Natural killer cell (primary cell): ENCODE results near the gene PPP1R13B. TPM values are rescaled to one million over a fixed set of nuclear protein-coding genes. Genes with fewer than 3 reads are reported as not detected.
"Not testable (repeated sequence)": the region's sequence is repeated elsewhere in the genome, so short reads cannot be mapped to it uniquely, and the experiment has no call there.

Experiments
- ATAC-seq, 3 donors: fragments of 150-1000 bp in 2 of 3; fragments of 200-7000 bp in 1 of 3; cut with Tn5 transposase; 1 replicate in 1 of 3; 2 replicates in 2 of 3; pipeline ENCODE4 v1.10.0; 2021; ENCODE audit warnings: mild to moderate bottlenecking in 2 of 3, moderate library complexity in 2 of 3
- DNase-seq, 2 donors: peaks; one replicate each; pipeline versions ENCODE4 v3.0.0 to v3.0.0-alpha.2; 2013 to 2021; ENCODE audit warnings: mixed read lengths in 1 of 2
- H3K27ac ChIP-seq: one replicate; pipeline ENCODE4 v1.5.1; 2013; ENCODE audit warnings: mild to moderate bottlenecking, low read length
- H3K27me3 ChIP-seq: one replicate; pipeline ENCODE4 v1.6.1; 2013; ENCODE audit warnings: low read length; ENCODE audit not compliant: control insufficient read depth, insufficient read depth
- H3K36me3 ChIP-seq: one replicate; pipeline ENCODE4 v1.6.1; 2013; ENCODE audit warnings: low read length; ENCODE audit not compliant: control insufficient read depth, insufficient read depth
- H3K4me1 ChIP-seq: one replicate; pipeline ENCODE4 v1.6.1; 2013; ENCODE audit warnings: low read length; ENCODE audit not compliant: control insufficient read depth, insufficient read depth
- H3K4me3 ChIP-seq: one replicate; pipeline ENCODE4 v1.5.1; 2013; ENCODE audit warnings: low read length
- H3K9me3 ChIP-seq: one replicate; pipeline ENCODE4 v1.6.1; 2013; ENCODE audit warnings: low read length; ENCODE audit not compliant: control insufficient read depth, insufficient read depth
- H3K27ac Mint-ChIP-seq, 2 donors: one replicate each; pipeline ENCODE4 v1.8.0; 2022; ENCODE audit warnings: mild to moderate bottlenecking in 2 of 2, mixed read lengths in 2 of 2, moderate library complexity in 1 of 2
- H3K27me3 Mint-ChIP-seq, 2 donors: one replicate each; pipeline ENCODE4 v1.8.0; 2022; ENCODE audit warnings: low read depth in 2 of 2, mixed read lengths in 2 of 2
- H3K36me3 Mint-ChIP-seq: one replicate; pipeline ENCODE4 v1.8.0; 2022; ENCODE audit warnings: mixed read lengths
- H3K4me1 Mint-ChIP-seq, 2 donors: one replicate each; pipeline ENCODE4 v1.8.0; 2022; ENCODE audit warnings: mixed read lengths in 2 of 2
- H3K4me3 Mint-ChIP-seq: one replicate; pipeline ENCODE4 v1.8.0; 2022; ENCODE audit warnings: mild to moderate bottlenecking, moderate library complexity, mixed read lengths
- H3K9me3 Mint-ChIP-seq, 2 donors: one replicate each; pipeline ENCODE4 v1.8.0; 2022; ENCODE audit warnings: mixed read lengths in 2 of 2
- WGBS: methylation state at CpG from one replicate; pipeline ENCODE4 v1.1.7; 2013; ENCODE audit warnings: missing lambda C conversion rate; ENCODE audit not compliant: insufficient coverage; 5-methylcytosine and 5-hydroxymethylcytosine counted together
- intact Hi-C: fragments of 100-400 bp; cut with micrococcal nuclease; formaldehyde crosslinking; loops from one replicate; pipeline ENCODE4 v1.14.2; 2022
- total RNA-seq, 4 donors: library from RNA; stranded (reverse); fragments of 120-200 nt in 1 of 4; gene quantifications; one replicate each; pipeline versions ENCODE4 v1.2.3 to v1.2.4, GENCODE V29; 2013 to 2022
- TF ChIP-seq, protein P1 (sequence below): fragments of 200-600 bp; IDR thresholded peaks from one replicate; pipeline ENCODE4 v1.8.0; 2022; ENCODE audit warnings: antibody characterized with exemption

The PPP1R13B gene
- total RNA-seq, 3 donors from 2014 or later (not counting 1 experiment from before 2014, with no cell fraction given), result 26.5 to 35.5 (median 31.7) TPM

DNA sequence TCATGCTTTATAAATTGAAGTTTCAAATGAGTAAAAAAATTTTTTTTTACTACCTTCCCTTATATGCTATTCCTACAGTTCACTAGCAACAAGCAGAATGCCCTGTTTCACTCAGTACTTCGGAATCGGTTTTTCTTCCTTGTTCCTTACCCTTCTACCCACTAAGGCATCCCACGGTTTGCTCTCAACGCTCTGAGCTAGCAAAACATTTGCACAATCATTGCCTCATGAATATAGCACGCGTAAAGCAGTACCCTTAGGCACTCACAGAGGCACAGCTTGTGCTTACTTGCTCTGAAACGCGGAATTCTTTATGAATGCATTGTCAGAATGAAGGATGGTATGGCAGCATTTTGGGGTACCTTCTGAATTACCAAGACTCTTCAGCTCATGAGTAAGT is 45.0 kb downstream of the PPP1R13B start:
- peaks cover 16 to 19% of the 10 kb centered on the region in 2 donors for H3K4me1 Mint-ChIP-seq
- Histone ChIP-seq H3K27ac (no peak overlapping the region), H3K27me3 (no peaks in the 10 kb centered on the region), H3K9me3 (no peaks in the 10 kb centered on the region), H3K4me3 (no peak overlapping the region), H3K36me3 (no peaks in the 10 kb centered on the region), H3K4me1 (no peaks in the 10 kb centered on the region)
- no peak overlapping the region for H3K27ac Mint-ChIP-seq
- no peak for DNase-seq
- TF ChIP-seq, protein P1, sequence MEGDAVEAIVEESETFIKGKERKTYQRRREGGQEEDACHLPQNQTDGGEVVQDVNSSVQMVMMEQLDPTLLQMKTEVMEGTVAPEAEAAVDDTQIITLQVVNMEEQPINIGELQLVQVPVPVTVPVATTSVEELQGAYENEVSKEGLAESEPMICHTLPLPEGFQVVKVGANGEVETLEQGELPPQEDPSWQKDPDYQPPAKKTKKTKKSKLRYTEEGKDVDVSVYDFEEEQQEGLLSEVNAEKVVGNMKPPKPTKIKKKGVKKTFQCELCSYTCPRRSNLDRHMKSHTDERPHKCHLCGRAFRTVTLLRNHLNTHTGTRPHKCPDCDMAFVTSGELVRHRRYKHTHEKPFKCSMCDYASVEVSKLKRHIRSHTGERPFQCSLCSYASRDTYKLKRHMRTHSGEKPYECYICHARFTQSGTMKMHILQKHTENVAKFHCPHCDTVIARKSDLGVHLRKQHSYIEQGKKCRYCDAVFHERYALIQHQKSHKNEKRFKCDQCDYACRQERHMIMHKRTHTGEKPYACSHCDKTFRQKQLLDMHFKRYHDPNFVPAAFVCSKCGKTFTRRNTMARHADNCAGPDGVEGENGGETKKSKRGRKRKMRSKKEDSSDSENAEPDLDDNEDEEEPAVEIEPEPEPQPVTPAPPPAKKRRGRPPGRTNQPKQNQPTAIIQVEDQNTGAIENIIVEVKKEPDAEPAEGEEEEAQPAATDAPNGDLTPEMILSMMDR, result no peak
- no peaks in the 10 kb centered on the region for H3K36me3 Mint-ChIP-seq
- intact Hi-C loops, result no loop called here
- H3K4me3 Mint-ChIP-seq, result no peak overlapping the region
- no peaks in the 10 kb centered on the region for H3K9me3 Mint-ChIP-seq
- H3K27me3 Mint-ChIP-seq, result no peaks in the 10 kb centered on the region
- no peak for ATAC-seq
- WGBS, result 91% methylated on average over 8 of the region's 8 CpGs

DNA sequence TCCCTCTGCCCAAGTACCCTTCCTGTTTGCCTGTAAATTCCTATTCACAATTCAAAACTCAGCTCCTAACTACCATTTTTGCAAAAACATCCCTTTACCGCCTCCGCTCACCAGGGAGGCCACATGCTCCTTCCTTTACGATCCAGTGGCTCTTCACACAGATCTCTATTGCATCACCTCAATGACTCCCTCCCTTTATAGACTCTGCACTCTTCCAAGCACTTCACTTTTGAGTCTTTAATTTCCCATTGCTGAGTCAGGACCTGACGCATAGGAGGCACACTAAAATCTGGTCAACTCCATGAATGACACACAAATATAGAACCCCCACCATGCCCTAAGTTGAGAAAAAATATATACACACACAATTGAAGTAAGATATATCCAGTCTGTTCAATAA is 45.9 kb downstream of the PPP1R13B start:
- H3K9me3 Mint-ChIP-seq, result no peaks in the 10 kb centered on the region
- H3K4me1 ChIP-seq, result no peaks in the 10 kb centered on the region
- WGBS, result 82% methylated on average over 4 of the region's 4 CpGs
- TF ChIP-seq, protein P1, result no peak
- ATAC-seq (no peak), DNase-seq (no peak)
- no peak overlapping the region for H3K27ac ChIP-seq
- H3K36me3 ChIP-seq, result peaks cover under 1% of the 10 kb centered on the region
- H3K4me3 ChIP-seq, result no peak overlapping the region
- peaks cover 11% of the 10 kb centered on the region in 2 donors for H3K4me1 Mint-ChIP-seq
- H3K4me3 Mint-ChIP-seq, result no peak overlapping the region
- no peaks in the 10 kb centered on the region for H3K9me3 ChIP-seq
- intact Hi-C loops, result no loop called here
- no peaks in the 10 kb centered on the region for H3K36me3 Mint-ChIP-seq
- no peaks in the 10 kb centered on the region for H3K27me3 Mint-ChIP-seq
- no peak overlapping the region for H3K27ac Mint-ChIP-seq
- no peaks in the 10 kb centered on the region for H3K27me3 ChIP-seq

DNA sequence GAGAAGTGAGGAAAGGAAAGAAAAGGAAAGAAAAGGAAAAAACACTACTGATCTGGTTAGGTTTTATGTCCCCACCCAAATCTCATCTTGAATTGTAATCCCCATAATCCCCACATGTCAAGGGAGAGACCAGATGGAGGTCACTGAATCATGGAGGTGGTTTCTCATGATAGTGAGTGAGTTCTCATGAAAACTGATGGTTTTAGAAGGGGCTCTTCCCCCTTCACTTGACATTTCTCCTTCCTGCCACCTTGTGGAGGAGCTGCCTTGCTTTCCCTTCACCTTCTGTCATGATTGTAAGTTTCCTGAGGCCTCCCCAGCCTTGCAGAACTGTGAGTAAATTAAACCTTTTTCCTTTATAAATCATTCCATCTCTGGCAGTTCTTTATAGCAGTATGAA is 54.2 kb downstream of the PPP1R13B start:
- intact Hi-C loops, H3K4me3 ChIP-seq, ATAC-seq, H3K9me3 Mint-ChIP-seq, H3K27ac Mint-ChIP-seq, H3K4me1 ChIP-seq, H3K4me1 Mint-ChIP-seq, H3K4me3 Mint-ChIP-seq, H3K27ac ChIP-seq, H3K36me3 ChIP-seq, H3K36me3 Mint-ChIP-seq, H3K27me3 ChIP-seq, DNase-seq, H3K27me3 Mint-ChIP-seq, H3K9me3 ChIP-seq: not testable (repeated sequence)

DNA sequence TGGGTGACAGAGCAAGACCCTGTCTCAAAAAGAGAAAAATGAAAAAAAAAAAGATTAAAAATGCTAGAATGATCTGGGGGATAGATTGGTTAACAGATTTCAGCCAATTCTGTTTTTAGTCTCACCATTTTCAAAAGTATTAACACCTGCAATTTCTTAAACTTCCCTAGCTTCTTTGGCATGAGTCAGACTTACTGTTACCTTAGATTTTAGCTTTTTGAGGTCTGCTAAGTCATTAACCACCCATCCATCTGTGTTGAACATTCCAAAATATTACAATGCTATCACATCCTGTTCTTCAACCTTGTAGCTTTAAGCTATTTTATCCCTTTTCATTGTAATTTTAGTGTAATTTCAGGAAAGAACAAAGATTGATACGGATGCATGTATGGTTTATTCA is 59.3 kb downstream of the PPP1R13B start:
- no peak overlapping the region for H3K27ac ChIP-seq
- no peak for DNase-seq
- peaks cover 5% of the 10 kb centered on the region for H3K36me3 ChIP-seq
- H3K36me3 Mint-ChIP-seq, result no peaks in the 10 kb centered on the region
- no peak overlapping the region for H3K4me3 Mint-ChIP-seq
- no peak overlapping the region for H3K4me3 ChIP-seq
- H3K9me3 Mint-ChIP-seq, result no peaks in the 10 kb centered on the region
- no peaks in the 10 kb centered on the region for H3K27me3 Mint-ChIP-seq
- WGBS, result no CpG with 5 or more reads among the region's 1 CpG
- H3K4me1 ChIP-seq, result no peaks in the 10 kb centered on the region
- no peaks in the 10 kb centered on the region for H3K4me1 Mint-ChIP-seq
- no peak for ATAC-seq
- no peak overlapping the region for H3K27ac Mint-ChIP-seq
- TF ChIP-seq, protein P1, result no peak
- intact Hi-C loops, result no loop called here
- no peaks in the 10 kb centered on the region for H3K9me3 ChIP-seq
- H3K27me3 ChIP-seq, result no peaks in the 10 kb centered on the region
